ENCODE results near the gene ACSL1.

The ACSL1 gene

DNA sequence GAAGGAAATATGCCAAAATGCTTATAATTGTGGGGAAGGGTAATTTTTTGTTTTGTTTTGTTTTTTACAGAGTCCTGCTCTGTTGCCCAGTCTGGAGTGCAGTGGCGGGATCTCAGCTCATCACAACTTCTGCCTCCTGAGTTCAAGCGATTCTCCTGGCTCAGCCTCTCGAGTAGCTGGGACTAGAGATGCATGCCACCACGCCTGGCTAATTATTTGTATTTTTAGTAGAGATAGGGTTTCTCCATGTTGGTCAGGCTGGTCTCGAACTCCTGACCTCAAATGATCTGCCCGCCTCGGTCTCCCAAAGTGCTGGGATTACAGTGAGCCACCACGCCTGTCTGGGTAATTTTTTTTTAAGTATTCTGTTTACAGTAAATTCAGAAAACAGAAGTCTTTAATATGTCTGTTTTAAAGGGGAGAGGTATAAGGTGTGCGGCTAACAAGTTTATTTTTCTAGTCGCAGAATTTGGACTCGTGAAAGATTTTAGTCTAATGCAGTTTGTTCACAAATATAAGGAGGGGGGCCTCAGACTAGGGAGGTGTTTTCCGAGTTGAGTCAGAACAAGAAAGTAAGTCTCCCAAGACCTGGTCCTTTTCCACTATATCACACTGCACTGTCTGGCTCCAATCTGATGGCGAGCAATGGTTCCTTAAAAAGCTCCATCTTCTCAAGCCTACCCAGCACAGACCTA lies 1.5 kb downstream of the ACSL1 start:
- H3K27me3 Mint-ChIP-seq = no peaks in the 10 kb centered on the region
- peak overlapping the region; percentile 94 for H3K4me3 Mint-ChIP-seq
- peaks cover 1% of the 10 kb centered on the region for H3K36me3 Mint-ChIP-seq
- no peaks in the 10 kb centered on the region for H3K9me3 Mint-ChIP-seq
- H3K27ac Mint-ChIP-seq = peak overlapping the region; percentile 95
- peaks cover 32% of the 10 kb centered on the region for H3K4me1 Mint-ChIP-seq

DNA sequence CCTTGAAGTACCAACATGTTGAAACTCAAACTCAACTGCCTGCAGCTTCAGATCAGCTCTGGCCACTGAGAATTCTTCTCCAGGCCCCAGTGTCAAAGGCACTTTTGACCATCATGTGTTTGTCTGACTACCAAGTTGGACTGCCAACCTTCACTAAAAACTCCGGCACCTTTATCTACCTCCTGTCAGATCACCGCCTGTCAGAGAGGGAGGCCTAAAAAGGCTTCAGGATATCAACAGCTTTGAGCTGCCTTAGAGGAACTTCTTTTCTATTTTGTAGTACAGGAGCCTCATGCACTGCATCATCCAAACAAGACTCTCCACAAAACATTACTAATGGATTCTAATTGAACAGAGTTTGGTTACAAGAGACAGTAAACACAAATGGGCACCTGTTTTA lies 2.8 kb downstream of the ACSL1 start:
- H3K4me3 Mint-ChIP-seq = peak overlapping the region; percentile 4
- H3K27ac Mint-ChIP-seq = no peak overlapping the region

DNA sequence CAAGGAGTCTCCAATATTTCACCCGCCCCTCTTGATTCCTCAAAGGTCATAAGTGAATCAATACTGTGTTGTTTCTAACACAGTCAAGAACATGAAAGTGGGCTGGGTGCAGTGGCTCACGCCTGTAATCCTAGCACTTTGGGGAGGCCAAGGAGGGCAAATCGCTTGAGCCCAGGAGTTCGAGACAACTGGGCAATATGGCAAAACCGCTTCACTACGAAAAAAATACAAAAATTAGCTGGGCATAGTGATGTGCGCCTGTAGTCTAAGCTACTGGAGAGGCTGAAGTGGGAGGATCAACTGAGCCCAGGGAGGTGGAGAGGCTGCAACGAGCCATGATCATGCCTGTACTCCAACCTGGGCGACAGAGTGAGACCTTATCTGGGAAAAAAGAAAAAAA lies 3.4 kb downstream of the ACSL1 start:
- Mint-ChIP-seq H3K27ac (no peak overlapping the region), H3K9me3 (no peaks in the 10 kb centered on the region), H3K27me3 (no peaks in the 10 kb centered on the region), H3K4me1 (peaks cover 45% of the 10 kb centered on the region), H3K4me3 (no peak overlapping the region), H3K36me3 (peaks cover 1% of the 10 kb centered on the region)

More for the DNA sequence above, 2.8 kb downstream of the ACSL1 start:
- H3K4me1 Mint-ChIP-seq = peaks cover 41% of the 10 kb centered on the region
- H3K27me3 Mint-ChIP-seq = no peaks in the 10 kb centered on the region
- H3K36me3 Mint-ChIP-seq = peaks cover 1% of the 10 kb centered on the region
- H3K9me3 Mint-ChIP-seq = no peaks in the 10 kb centered on the region

DNA sequence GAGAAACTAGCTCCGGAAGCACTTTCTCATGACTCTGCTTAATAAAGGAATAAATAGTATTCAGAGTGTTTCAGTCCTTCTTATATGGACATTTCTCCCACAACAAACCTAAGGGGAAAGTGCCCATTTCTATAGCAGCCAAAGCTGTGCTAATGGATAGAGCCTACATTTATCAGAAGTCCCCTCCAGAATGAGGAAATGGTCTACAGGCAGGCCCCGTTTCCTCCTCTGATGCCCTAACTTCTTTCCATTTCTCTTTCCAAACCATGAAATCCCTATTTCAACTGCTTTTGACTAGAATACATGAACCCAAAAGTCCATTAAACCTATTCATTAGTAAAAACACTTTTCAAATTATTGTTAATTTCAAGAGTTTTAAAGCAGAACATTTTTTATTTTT lies 4.5 kb downstream of the ACSL1 start:
- Mint-ChIP-seq H3K9me3 (no peaks in the 10 kb centered on the region), H3K4me1 (peaks cover 53% of the 10 kb centered on the region), H3K27me3 (no peaks in the 10 kb centered on the region), H3K4me3 (no peak overlapping the region), H3K27ac (no peak overlapping the region), H3K36me3 (peaks cover 1% of the 10 kb centered on the region)

DNA sequence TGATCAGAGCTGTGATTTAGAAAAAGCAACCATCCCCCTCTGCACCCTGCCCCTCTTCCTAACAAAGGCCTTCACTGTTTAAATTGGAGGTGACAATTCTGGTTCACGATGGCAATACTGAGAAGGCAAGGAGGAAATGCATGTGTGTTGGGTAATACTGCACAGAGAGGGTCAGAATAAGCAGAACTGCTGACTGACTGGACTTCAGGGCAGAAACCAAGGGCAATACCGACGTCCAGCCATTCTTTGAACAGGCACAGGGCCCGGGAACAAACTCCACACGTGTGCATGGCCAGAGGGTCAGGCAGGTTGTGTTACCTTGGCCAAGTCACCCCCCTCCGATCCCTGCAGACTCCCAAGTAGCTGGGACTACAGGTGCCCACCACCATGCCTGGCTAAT lies 6.0 kb downstream of the ACSL1 start:
- Mint-ChIP-seq H3K9me3 (no peaks in the 10 kb centered on the region), H3K4me3 (no peak overlapping the region), H3K27me3 (no peaks in the 10 kb centered on the region), H3K4me1 (peaks cover 64% of the 10 kb centered on the region), H3K36me3 (peaks cover 1% of the 10 kb centered on the region), H3K27ac (no peak overlapping the region)

DNA sequence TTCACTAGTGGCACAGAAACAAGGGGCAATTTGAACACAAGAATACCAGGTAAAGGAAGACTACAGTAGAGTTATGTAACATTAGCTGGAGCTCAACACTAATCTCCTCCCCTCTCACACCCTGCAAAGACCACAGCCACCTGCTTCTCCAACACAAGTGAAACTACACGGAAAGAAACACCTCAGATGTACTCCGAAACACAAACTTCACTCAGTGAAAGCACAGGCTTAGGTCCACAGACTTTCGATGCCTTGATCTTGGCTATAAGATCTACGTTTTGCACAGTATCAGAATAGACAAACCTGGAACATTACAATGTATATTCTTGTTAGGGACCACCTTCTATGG lies 7.6 kb downstream of the ACSL1 start:
- Mint-ChIP-seq H3K9me3 (no peaks in the 10 kb centered on the region), H3K27me3 (no peaks in the 10 kb centered on the region), H3K36me3 (no peaks in the 10 kb centered on the region), H3K27ac (no peak overlapping the region), H3K4me3 (no peak overlapping the region), H3K4me1 (peaks cover 51% of the 10 kb centered on the region)

DNA sequence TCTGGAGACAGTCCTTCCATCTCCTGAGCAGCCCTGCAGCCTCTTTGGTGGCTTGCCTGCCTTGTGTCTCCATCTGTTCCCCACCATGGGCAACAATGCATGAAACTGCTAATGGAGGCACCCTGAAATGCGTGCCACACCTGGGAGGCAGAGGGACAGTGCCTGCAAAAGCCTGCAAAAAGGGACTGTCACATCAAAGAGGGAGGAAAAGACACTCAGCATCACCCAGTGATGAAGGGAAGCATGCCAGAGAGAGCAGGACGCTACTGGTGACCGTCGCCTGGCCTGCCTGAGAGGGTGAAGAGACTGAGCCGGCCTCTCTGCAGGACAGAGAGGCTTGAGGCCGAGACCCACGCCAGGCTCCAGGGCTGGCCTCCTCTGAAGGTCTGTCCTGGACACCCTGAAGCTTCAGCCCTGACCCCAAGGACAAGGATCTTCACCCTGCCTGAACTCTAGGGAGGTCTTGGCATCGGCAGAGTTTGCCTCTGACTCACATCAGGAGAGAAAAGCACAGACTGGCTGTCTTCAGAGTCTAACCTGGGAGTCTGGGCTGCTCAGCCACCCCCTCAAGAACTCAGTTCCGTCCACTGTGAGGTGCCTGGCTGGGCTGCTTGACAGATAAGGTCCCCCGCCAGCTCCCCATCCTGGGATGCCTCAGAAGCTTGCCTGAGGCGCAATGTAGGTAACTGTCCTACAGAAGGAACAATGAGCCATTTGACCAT lies 8.1 kb downstream of the ACSL1 start:
- Mint-ChIP-seq H3K4me1 (peaks cover 49% of the 10 kb centered on the region), H3K27ac (no peak overlapping the region), H3K36me3 (no peaks in the 10 kb centered on the region), H3K9me3 (no peaks in the 10 kb centered on the region), H3K27me3 (no peaks in the 10 kb centered on the region), H3K4me3 (no peak overlapping the region)

DNA sequence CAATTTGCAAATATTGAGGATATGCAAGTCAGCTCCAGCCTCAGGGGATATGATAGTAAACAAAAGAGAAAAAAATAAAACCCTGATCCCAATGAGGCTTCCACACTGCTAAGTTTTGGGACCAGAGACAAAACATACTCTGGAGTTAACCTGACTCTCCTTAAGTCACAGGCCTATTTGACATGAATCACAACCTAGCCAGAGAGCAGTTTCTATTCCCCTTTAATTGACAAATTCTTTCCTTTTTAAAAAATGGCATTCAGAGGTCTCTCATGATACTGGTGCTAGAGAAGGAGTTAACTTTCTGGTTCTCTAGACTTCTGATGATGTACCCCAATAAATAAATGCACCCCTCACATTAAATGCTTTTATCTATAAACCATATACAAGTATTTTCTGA lies 8.8 kb downstream of the ACSL1 start:
- Mint-ChIP-seq H3K36me3 (no peaks in the 10 kb centered on the region), H3K4me3 (no peak overlapping the region), H3K4me1 (peaks cover 49% of the 10 kb centered on the region), H3K27me3 (no peaks in the 10 kb centered on the region), H3K27ac (no peak overlapping the region), H3K9me3 (no peaks in the 10 kb centered on the region)

DNA sequence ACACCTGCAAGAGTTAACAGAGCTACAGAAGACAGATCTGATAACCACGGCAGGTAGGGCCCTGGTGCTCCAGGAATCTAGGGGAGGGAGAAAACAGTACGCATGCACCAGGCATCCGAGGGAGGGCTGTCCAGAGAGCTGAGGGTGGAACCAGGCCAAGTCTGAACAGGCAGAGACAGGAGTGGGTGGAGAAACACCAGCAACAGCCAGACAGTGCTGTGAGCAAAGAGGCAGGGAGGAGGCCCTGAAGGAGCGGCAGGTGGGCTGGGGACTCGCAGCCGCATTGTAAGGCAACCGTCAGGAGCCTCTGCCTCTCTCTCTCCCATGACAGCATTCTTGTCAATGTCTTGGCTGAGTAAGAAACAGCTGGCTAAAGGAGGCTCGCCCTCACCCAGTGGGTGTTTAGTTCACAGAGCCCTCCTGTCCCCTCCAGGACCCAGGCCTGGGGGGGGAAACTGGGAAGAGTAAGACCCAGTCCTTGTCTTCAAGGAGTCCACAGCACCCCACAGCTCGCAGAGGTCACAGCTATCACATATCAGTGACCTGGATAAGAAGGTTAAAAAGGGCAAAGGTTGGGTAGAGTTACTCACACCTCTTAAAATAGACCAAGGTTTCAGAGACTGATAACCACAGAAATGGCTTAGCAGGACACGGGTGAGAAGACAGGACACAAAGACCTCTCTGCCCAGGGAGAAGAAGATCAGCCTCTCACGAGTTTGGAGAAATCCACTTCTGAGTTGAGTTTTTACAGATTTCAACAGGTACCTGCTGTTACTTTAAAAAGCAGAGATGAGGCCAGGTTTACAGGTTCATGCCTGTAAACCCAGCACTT lies 10.5 kb downstream of the ACSL1 start:
- Mint-ChIP-seq H3K27me3 (no peaks in the 10 kb centered on the region), H3K4me3 (no peak overlapping the region), H3K4me1 (peaks cover 52% of the 10 kb centered on the region), H3K9me3 (no peaks in the 10 kb centered on the region), H3K27ac (no peak overlapping the region), H3K36me3 (peaks cover 3% of the 10 kb centered on the region)

DNA sequence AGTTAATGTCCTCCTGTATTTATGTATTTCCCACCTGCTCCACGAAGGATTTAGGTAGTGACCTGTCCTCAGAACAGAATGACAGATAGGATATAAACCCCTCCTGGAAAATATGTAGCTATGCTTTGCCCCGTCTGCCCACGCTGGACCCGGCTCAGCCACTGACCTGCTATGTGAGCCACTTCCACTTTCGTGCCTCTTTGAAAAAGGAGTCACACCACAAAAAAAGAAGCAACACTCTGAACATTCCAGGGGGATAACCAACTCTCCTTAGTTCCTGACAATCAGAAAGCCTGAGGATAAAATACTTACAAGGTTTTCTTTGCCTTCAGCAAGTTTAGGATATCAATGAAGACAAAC lies 11.1 kb downstream of the ACSL1 start:
- Mint-ChIP-seq H3K4me3 (no peak overlapping the region), H3K9me3 (no peaks in the 10 kb centered on the region), H3K4me1 (peaks cover 50% of the 10 kb centered on the region), H3K36me3 (peaks cover 3% of the 10 kb centered on the region), H3K27ac (no peak overlapping the region), H3K27me3 (no peaks in the 10 kb centered on the region)

DNA sequence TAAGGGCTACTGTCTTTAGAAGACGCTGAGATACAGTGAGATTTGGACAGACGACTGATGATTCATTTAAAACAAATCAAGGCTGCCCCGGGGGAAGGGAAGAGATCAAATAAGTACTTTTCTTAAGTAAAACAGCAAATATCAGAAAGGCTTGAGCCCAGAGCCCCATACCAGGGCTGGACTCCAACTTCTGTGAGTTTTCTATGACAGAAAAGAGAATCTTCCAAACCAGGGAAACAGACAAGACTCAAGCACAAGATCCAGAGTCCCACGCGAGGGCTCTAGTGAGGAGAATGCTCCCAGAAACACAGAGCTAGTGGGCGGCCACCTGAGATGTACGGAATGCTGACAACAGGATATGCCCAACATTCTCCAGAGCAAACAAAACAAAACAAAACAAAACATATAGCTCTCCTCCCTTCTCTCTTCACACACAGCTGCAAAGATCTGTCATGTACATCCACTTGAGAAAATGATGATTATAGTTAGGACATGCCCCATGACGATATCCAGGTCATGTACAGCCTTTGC lies 13.1 kb downstream of the ACSL1 start:
- H3K4me1 Mint-ChIP-seq = peaks cover 47% of the 10 kb centered on the region
- H3K27ac Mint-ChIP-seq = no peak overlapping the region
- H3K4me3 Mint-ChIP-seq = no peak overlapping the region
- no peaks in the 10 kb centered on the region for H3K9me3 Mint-ChIP-seq
- no peaks in the 10 kb centered on the region for H3K27me3 Mint-ChIP-seq
- peaks cover 3% of the 10 kb centered on the region for H3K36me3 Mint-ChIP-seq

DNA sequence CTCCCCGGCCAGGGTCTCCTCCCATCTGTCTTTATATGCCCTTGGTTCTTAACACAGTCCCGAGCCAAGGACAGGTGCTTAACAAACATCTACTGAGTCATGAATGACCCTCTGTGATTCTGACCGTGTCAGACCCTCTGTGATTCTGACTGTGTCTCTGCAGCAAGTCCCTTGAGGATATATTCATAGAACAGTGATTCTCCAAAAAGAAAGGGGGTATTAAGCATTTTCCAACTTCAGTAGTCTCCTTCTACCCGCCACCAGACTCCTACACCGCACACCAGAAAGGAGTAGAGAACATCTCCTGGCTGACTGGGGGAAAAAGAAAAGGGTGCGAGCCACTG lies 13.6 kb downstream of the ACSL1 start:
- Mint-ChIP-seq H3K27me3 (no peaks in the 10 kb centered on the region), H3K27ac (no peak overlapping the region), H3K36me3 (peaks cover 3% of the 10 kb centered on the region), H3K9me3 (no peaks in the 10 kb centered on the region), H3K4me1 (peaks cover 43% of the 10 kb centered on the region), H3K4me3 (no peak overlapping the region)

DNA sequence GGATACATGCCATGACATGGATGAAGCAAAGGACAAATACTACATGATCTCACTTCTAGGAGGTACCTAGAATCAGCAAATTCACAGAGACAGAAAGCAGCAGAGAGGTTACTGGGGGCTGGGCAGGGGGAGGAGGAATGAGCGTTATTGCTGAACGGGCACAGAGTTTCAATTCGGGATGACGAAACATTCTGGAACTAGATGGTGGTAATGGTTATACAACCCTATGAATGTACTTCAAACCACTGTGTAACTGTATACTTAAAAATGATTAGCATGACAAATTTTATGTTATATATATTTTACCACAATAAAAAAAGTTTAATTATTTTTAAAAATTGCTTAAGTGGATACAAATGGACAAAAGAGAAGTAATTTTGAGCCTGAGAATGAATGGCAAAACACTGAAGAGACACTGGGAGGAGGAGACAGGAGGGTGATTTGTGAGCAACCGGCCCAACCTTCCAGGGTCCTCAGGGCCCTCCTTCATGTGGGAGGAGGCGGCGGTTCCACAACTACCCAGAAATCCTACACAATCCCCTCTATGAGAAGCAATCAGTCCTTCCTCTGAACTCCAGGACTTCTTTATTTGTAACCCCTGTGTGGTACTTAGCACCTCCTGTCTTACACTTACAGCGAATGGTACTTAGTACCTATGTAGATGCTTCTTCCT lies 14.1 kb downstream of the ACSL1 start:
- Mint-ChIP-seq H3K4me1 (peaks cover 38% of the 10 kb centered on the region), H3K27ac (no peak overlapping the region), H3K36me3 (peaks cover 3% of the 10 kb centered on the region), H3K9me3 (no peaks in the 10 kb centered on the region), H3K27me3 (no peaks in the 10 kb centered on the region), H3K4me3 (no peak overlapping the region)

DNA sequence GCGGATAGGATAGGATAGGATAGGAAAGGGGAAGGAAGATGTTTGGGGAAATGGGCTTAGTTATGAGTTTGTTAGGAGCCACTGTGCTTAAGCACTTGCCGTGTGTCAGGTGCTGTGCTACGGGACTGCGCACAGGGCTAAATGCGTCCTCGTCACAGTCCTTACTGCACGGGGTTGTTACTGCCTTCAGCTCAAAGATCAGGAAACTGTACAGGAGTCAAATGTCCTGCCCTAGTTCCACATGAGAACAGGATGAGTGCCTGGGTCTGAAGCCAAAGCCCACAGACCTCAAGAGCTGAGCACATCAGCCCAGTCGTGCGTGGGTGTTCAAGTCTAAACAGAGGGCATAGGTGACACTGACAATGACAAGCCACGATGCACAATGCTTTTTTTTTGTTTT lies 15.0 kb downstream of the ACSL1 start:
- peaks cover 35% of the 10 kb centered on the region for H3K4me1 Mint-ChIP-seq
- H3K4me3 Mint-ChIP-seq = no peak overlapping the region
- no peaks in the 10 kb centered on the region for H3K27me3 Mint-ChIP-seq
- no peaks in the 10 kb centered on the region for H3K9me3 Mint-ChIP-seq
- H3K36me3 Mint-ChIP-seq = peaks cover 3% of the 10 kb centered on the region
- H3K27ac Mint-ChIP-seq = no peak overlapping the region

DNA sequence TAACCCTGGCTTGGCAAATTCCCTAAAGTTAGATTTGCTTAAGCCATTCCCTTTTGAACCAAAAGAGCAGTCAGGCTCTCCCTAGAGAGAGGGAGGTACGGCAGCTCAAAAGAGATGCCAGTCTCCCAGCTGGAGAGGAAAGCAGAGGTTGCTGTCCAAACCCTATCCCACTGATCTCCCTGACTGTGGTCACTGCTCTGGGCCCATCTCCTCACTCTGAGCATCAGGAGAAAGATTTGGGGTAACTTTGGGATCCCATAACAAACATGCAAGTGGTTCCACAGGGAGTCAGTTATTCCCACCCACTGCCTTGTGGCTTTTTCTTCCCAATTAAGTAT lies 17.1 kb downstream of the ACSL1 start:
- peaks cover 22% of the 10 kb centered on the region for H3K4me1 Mint-ChIP-seq
- peaks cover 5% of the 10 kb centered on the region for H3K36me3 Mint-ChIP-seq
- H3K27ac Mint-ChIP-seq = no peak overlapping the region
- no peaks in the 10 kb centered on the region for H3K27me3 Mint-ChIP-seq
- H3K9me3 Mint-ChIP-seq = no peaks in the 10 kb centered on the region
- no peak overlapping the region for H3K4me3 Mint-ChIP-seq

All from activated naive CD4-positive, alpha-beta T cell treated with anti-CD3 and anti-CD28 coated beads, Interleukin-2, amount 50 U/mL, for 24 hours (primary cell).